Liver (tissue), 3 donors: ENCODE results near the gene ACAT2.

ENCODE experiments used
- ATF3 ChIP-seq: IDR thresholded peaks from 2 replicates; pipeline ENCODE4 v1.6.1; 2016; ENCODE audit warnings: antibody characterized with exemption
- CTCF ChIP-seq: fragments of 150-350 bp; IDR thresholded peaks from 2 replicates; pipeline ENCODE4 v1.5.1; 2017; ENCODE audit warnings: improper control_type of control experiment, low read depth, low read length; ENCODE audit not compliant: missing input control
- FOXA1 ChIP-seq: IDR thresholded peaks from 2 replicates; pipeline ENCODE4 v1.6.1; 2016; ENCODE audit warnings: antibody characterized with exemption
- GABPA ChIP-seq, 2 donors: IDR thresholded peaks in 1 of 2; conservative IDR thresholded peaks in 1 of 2; 2 replicates each; pipeline ENCODE4 v1.6.1; 2016; ENCODE audit warnings: antibody characterized with exemption in 2 of 2, mild to moderate bottlenecking in 1 of 2, moderate library complexity in 1 of 2
- JUND ChIP-seq, 2 donors: IDR thresholded peaks; 2 replicates each; pipeline ENCODE4 v1.6.1; 2016; ENCODE audit warnings: antibody characterized with exemption in 2 of 2
- MAX ChIP-seq: IDR thresholded peaks from 2 replicates; pipeline ENCODE4 v1.6.1; 2016; ENCODE audit warnings: antibody characterized with exemption
- RAD21 ChIP-seq, 2 donors: IDR thresholded peaks; 2 replicates each; pipeline ENCODE4 v1.6.1; 2016; ENCODE audit warnings: antibody characterized with exemption in 2 of 2, mild to moderate bottlenecking in 2 of 2
- REST ChIP-seq: IDR thresholded peaks from 2 replicates; pipeline ENCODE4 v1.6.1; 2016; ENCODE audit warnings: antibody characterized with exemption, mild to moderate bottlenecking
- RXRA ChIP-seq, 2 donors: IDR thresholded peaks; 2 replicates each; pipeline ENCODE4 v1.6.1; 2017 to 2018; ENCODE audit warnings: antibody characterized with exemption in 2 of 2, mild to moderate bottlenecking in 1 of 2
- TAF1 ChIP-seq: conservative IDR thresholded peaks from 2 replicates; pipeline ENCODE4 v1.6.1; 2016; ENCODE audit warnings: antibody characterized with exemption, mild to moderate bottlenecking
- YY1 ChIP-seq: IDR thresholded peaks from 2 replicates; pipeline ENCODE4 v1.6.1; 2016; ENCODE audit warnings: antibody characterized with exemption, mild to moderate bottlenecking
- ZBTB33 ChIP-seq: IDR thresholded peaks from 2 replicates; pipeline ENCODE4 v1.6.1; 2016; ENCODE audit warnings: antibody characterized with exemption
- donor health status: healthy.
- donor health status: healthy.

GRCh38 chr6:159729598-159730331 lies 32.1 kb upstream of the ACAT2 start:
- no peak for TF ChIP-seq CTCF
- TF ChIP-seq ZBTB33, result no peak
- TF ChIP-seq RAD21 (IDR thresholded peaks at IDR 0.05), result no peak
- no peak for TF ChIP-seq MAX
- no peak for TF ChIP-seq TAF1
- TF ChIP-seq YY1, result peak; percentile 17
- TF ChIP-seq REST, result no peak
- no peak for TF ChIP-seq FOXA1
- TF ChIP-seq GABPA (IDR thresholded peaks at IDR 0.05 in 1 of 2, conservative IDR thresholded peaks at IDR 0.05 in 1 of 2), result no peak
- no peak for TF ChIP-seq JUND (IDR thresholded peaks at IDR 0.05)
- TF ChIP-seq ATF3, result no peak
- no peak for TF ChIP-seq RXRA (IDR thresholded peaks at IDR 0.05)
